Middle frontal gyrus (tissue), 1 donor: Measurements from ENCODE around the gene NOB1.

Experiments used
- DNase-seq: peaks from one replicate; pipeline ENCODE4 v3.0.0-alpha.2; 2015; ENCODE audit warnings: low spot score; ENCODE audit errors: extremely low spot score

NOB1 gene

DNA sequence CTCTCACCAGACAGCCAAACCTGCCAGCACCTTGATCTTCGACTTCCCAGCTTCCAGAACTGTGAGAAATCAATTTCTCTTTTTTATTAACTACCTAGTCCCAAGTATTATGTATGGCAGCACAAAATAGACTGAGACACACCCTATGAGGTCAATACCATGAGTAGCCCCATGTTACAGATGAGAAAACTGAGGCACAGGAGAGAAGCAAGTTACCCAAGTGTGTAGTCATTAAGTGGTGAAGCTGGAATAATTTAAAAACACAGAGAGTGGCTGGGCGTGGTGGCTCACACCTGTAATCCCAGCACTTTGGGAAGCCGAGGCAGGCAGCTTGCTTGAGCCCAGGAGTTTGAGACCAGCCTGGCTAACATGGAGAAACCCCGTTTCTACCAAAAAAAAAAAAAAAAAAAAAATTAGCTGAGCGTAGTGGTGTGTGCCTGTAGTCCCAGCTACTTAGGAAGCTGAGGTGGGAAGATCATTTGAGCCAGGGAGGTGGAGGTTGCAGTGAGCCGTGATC, 33.2 kb downstream of the NOB1 start:
- DNase-seq, result no peak

DNA sequence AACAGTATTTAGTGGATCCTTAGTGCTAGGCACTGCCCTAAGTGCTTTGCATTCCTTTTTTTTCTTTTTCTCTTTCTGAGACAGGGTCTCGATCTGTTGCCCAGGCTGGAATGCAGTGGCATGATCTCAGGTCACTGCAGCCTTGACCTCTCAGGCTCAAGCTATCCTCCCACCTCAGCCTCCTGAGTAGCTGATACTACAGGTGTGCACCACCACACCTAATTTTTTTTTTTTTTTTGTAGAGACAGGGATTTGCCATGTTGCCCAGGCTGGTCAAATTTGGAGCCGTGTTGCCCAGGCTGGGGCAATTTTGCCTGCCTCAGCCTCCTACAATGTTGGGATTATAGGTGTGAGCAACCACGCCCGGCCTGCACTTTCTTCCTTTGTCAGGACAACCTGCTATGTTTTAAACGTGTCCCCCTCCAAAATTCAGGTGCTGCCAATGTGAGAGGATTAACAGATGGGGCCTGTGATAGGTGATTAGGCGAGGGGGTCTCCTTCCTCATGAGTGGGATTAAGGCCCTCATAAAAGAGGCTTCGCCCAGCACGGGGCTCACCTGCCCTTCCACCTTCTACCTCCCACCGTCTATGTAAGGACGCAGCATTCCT, 33.8 kb downstream of the NOB1 start:
- DNase-seq, result no peak

- no peak for DNase-seq
Observed at GRCh38 chr16:69718111-69718764, 36.5 kb downstream of the NOB1 start.

DNA sequence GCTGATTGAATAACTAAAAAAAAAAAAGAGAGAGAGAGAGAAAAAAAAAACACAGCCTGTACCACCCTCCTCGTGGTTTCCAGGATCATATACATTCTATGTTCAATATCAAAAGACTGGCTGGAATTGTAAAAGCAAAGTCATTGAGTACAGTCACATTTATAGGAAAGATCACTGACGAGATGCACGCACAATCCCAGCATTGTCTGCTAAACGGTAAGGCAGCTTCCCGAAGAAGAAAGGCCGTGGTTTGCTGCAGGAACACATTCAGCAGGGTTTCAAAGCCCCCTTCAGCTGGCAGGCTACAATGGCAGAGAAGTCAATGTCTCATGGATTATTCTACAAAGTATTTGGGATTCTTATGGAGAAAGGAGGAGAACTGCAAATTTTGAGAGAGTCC, 37.7 kb downstream of the NOB1 start:
- DNase-seq, result no peak

- no peak for DNase-seq
Observed at GRCh38 chr16:69712914-69713581, 41.7 kb downstream of the NOB1 start.

DNA sequence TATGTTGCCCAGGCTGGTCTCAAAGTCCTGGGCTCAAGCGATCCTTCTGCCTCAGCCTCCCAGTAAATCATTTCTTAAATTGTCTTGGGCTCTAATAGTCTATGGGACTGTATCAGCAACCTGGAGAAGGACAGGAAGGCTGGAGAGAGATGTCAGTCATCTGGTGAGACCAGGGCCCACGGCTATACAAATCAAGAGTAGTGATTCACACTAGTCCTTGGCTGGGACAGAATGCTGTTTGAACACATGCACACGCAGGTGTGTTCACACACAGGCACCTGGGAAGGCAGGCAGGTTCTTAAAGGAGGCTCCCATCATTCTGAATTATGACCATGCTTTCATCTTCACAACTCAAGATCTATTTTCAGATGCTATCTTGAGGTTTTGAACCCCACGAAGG, 42.4 kb downstream of the NOB1 start:
- no peak for DNase-seq

DNA sequence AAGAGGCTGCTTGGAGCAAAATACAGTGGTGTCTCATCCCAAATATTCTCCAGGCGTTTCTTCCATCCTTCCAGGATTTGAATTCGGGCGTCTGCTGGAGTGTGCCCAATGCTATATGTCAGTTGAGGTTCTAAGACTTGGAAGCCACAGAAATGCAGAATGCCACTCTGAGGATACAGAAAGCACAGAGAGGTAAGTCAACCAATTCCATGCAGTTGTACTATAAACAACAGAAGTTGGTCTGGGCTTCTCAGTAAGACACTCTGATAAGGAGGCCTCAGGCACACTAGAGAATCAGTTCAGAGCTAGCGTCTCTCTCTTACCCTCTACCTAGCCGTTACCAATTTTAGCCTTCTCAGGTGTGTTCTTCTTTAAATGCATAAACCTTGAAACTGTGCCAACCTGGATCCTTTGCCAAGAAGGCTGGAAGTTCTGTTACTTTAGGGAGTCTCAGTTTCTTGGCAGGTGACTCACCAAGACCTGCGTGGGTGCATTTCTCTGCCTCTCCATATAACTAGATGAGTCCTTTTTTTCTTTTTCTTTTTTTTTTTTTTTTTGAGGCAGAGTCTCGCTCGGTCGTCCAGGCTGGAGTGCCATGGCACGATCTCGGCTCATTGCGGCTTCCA, 43.5 kb downstream of the NOB1 start:
- DNase-seq, result no peak

DNA sequence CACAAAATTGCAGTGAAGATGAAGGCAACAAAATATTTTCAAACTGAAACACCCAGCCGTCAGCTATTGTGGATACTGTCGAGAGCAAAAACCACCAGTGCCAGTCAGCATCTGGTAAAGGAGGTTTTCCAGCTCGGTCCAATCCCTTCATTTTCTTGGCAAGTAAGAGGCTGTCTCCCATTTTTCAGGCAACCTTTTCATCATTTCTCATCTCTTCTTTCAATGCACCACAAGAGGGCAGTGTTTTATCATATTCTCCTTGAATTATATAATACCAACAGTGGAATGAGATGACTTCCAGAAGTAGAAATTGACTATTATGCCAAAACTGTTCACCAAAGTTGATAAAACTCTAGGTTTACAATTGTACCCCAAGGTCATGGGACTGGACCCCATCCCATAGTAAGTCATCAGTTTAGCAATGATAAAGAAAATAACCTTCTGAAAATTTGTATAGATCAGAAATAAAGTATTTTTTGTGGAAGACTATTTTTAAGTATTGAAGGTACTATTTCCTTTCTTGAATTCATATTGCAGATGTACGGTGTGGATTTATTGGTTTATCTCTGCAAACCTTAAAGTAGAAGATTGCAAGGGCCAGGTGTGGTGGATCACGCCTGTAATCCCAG, 45.2 kb downstream of the NOB1 start:
- peak; percentile 70 for DNase-seq

DNA sequence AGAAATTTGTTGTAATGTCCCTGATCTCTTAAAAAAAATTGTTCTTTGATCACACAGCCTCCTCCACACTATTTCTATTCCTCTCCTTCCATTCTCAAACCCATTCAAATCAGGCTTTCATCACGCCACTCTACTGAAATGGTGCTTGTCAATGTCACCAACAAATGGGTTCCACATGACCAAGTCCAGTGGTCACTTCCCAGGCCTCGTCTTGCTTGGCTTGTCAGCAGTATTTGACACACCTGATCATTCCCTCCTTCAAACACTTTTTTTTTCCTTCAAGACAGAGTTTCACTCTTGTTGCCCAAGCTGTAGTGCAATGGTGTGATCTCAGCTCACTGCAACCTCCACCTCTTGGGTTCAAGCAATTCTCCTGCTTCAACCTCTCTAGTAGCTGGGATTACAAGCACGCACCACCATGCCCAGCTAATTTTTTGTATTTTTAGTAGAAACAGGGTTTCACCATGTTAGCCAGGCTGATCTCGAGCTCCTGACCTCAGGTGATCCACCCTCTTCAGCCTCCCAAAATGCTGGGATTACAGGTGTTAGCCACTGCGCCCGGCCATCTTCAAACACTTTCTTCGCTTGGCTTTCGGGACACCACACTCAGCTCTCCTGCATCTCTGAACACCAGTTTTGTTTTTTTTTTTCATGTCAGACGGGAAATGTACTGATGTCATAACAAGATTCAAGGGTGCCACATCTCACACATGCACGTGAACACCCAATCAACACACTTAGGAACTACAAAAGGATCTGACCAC, 46.6 kb downstream of the NOB1 start:
- no peak for DNase-seq

DNA sequence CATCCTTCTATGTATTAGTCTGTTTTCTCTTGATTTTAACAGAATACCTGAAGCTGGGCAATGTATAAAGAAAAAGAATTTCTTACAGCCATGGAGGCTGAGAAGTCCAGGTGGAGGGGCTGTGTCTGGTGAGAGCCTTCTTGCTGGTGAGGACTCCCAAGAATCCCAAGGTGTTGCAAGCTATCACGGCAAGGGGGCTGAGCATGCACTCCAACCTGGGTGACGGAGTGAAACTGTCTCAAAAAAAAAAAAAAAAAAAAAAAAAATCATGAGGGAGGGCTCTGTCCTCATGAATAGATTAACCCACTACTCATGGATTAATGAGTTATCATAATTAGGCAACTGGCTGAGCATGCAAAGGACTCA, 47.8 kb downstream of the NOB1 start:
- DNase-seq, result no peak

DNA sequence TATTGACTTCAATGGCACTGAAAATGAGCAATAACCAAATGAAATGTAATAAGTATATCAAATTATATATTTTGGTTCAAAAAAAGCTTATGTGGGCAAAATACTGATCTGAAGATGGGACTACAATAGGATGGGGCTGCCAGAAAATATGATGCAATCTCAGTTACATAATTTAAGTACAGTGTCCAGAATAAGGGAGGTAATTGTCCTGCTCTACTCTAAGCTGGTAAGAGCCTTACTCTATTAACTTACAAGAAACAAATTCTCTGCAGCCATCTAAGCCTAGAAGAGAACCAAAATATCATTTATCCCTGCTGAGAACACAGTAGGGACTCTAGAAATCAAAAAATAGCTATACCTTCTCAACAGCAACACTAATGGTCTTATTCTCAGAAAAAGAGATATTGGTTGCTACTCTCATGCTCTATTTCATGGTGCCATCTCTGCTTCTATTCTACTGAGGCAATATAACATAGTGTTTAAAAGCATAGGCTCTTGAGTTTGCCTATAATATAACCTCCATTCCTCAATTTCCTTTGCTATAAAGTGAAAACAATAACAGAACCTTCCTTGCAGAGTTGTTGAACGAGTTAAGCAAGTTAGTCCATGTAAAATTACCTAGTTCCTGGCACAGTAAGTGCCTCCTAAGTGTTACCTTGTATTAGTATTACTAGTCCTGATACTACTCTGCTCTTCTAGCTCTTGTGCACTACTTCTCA, 48.3 kb downstream of the NOB1 start:
- no peak for DNase-seq

DNA sequence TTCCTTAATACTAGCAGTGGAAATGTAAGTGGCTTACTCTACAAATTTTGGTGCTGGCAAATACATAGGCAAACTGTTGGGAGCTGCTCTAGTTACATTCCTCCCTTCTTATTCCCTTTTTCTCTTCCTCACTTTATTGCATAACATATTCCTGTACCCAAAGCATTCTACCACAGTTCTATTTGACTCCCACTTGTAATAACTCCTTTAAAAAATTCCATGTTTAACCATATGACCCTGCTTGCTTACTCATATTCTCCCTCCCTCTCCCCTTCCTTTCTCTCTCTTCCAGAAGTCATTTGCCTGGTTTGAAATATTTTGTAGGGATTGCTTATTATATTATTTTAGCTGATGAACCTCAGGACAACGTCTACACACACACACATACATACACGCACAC, 51.1 kb downstream of the NOB1 start:
- DNase-seq, result no peak

- DNase-seq, result no peak
Observed at GRCh38 chr16:69701866-69702265, 52.9 kb downstream of the NOB1 start.

DNA sequence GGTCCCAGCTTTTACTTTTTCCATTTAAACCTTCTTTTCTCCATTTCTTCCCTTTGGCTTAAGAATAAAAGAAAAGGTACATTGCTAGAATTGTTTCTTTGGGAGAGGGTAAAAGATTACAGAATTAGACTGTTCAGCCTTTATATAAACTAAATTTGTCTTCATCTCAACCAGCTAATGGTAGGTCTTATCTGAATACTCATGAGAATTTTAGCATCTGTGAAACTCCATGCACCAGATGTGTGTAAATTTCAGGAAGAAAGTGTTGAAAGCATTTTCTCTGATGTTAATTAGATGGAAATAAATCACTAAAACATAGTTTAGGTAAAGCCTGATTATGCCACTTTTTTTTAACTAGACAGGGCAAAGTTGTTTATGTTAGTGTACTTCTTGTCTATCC, 53.3 kb downstream of the NOB1 start:
- DNase-seq, result no peak

DNA sequence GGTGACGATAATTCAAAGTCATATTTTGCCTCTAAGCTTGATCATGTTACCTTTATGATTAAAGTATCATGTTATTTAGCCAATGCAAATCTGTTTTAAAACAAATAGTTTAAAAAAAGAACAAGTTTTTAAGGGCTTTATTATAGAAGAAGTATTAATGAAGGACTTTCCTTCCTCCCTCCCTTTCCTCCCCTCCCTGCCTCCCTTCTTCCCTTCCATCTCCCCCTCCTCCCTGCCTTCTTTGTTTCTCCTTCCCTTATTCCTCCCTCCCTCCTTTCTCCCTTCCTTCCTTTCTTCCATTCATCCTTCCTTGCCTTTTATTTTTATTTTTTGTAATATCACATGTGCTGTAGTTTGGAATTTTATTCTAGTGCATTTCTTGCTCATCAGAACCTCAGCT, 54.8 kb downstream of the NOB1 start:
- DNase-seq, result no peak

GRCh38 chr16:69698404-69698803, 56.3 kb downstream of the NOB1 start:
- no peak for DNase-seq

DNA sequence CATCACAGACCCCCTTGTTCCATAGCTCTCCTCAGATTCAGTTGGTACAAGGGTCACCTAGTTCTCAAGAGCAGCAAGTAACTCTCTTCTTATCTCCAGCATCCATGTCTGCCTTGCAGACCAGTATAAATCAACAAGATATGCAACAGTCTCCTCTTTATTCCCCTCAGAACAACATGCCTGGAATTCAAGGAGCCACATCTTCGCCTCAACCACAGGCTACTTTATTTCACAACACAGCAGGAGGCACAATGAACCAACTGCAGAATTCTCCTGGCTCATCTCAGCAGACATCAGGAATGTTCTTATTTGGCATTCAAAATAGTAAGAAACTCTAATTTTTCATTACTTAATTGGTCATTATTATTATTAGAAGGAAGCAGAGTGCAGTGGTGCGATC, 60.8 kb downstream of the NOB1 start:
- DNase-seq, result no peak

- DNase-seq, result no peak
Observed at GRCh38 chr16:69691980-69692911, 62.5 kb downstream of the NOB1 start.
